Measurements from ENCODE around the gene ESRRG.

ESRRG gene

DNA sequence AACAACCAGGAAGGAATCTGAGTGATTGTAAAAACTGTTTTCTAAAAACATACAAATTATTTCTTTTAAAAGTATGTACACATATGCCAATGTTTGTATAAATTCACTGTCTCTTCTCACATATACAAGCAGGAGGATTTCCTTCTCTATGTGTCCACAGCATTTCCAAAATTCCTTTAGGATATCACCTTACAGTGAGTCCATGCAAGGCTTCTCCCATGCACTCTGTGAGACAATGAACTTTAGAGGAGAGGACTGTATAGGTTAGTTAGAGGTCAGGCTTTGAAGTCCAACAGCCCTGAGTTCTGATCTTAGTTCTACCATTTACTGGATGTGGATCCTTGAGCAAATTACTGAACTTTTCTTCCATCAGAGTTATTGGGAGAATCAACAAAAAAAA lies 265.9 kb downstream of the ESRRG start:
- no peak overlapping the region for H3K4me3 ChIP-seq (ENCODE audit: low read depth, low read length)

DNA sequence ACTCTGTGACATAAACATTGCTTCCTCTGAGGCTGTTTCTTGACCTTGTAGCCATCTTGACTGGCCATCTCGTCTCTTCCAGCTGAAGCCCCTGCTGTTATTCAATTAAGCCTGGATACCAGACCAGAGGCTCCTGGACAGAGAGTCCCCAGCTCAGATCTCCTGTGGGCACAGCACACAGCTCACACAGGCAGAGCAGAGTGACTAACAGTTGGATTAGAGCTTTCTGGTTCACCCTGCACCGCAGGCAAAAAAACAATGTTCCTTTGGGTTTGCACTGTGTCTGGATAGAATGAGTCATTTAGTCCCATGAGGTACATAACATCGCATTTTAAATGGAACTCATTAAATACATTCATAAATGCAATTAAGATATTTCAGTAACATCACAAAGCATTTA lies 266.5 kb downstream of the ESRRG start:
- H3K4me3 ChIP-seq (ENCODE audit: low read depth, low read length): no peak overlapping the region

DNA sequence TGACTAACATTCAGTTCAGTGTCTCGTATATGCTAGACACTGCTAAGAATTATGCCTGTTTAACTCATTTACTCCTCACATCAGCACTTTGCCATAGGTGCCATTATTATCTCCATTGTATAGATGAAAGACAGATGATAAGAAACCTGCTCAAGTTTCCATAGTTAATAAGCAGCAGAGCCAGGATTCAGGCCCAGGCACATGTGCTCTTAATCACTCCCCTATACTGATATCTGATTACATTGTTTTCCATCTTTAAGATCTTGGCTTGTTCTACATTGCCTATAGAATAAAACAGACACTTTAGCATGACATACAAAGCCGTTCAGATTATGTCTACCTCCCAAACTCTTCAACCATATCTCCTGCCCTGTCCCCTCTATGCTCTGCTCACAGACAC lies 269.5 kb downstream of the ESRRG start:
- H3K4me3 ChIP-seq (ENCODE audit: low read depth, low read length): no peak overlapping the region
